Measurements from ENCODE around the gene BTBD9. TPM values are rescaled to one million over a fixed set of nuclear protein-coding genes. Genes with fewer than 3 reads are reported as not detected.

BTBD9 gene
- total RNA-seq, 1 experiment from 2014 or later = 8.9 TPM

DNA sequence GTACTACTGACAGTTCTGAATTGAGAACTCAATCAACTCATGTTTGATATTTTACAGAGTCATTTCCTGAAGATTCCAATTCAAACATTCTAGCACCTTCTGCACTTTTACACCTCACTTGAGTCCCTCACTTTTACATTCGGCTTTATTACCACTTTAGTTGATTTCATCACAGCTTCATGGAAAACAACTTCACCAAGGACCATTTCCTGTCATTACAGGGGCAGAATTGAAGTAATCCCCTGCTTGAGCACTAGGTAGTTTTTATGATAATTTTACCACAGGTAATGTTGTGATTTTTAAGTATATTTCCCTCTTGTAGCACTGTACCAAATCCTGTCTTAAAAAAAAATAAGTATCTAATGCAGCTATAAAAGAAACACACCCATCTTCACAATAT is 312.9 kb downstream of the BTBD9 start:
- H2BK20ac ChIP-seq (ENCODE audit: low read depth, low read length, poor library complexity, severe bottlenecking) = no peak overlapping the region
- no CpG with 5 or more reads among the region's 1 CpG for WGBS (ENCODE audit: extremely low coverage, insufficient read length, low lambda C conversion rate)
- peaks cover 0 to 2% of the 10 kb centered on the region in 2 experiments; a peak in 2 of 4 replicates for H3K4me1 Mint-ChIP-seq

More for the DNA sequence above, 312.9 kb downstream of the BTBD9 start:
- H3K27ac Mint-ChIP-seq = no peak overlapping the region
- no peaks in the 10 kb centered on the region for H3K79me2 ChIP-seq (ENCODE audit: insufficient read depth, low read length)
- no peaks in the 10 kb centered on the region for H3K9me3 ChIP-seq (ENCODE audit: control insufficient read depth, low read depth, low read length)
- H3K36me3 Mint-ChIP-seq (ENCODE audit: insufficient read depth in 1 of 3, low read depth in 3 of 3) = no peaks in the 10 kb centered on the region
- H3K27me3 Mint-ChIP-seq (ENCODE audit: low read depth) = no peaks in the 10 kb centered on the region
- no peak overlapping the region for H3T11ph ChIP-seq (ENCODE audit: low read length)
- no peak overlapping the region for H3K27ac ChIP-seq (ENCODE audit: insufficient read length, low read depth, low read length)
- H3K23me2 ChIP-seq (ENCODE audit: insufficient read length, low read depth, low read length, poor library complexity, severe bottlenecking) = no peaks in the 10 kb centered on the region
- no peak for DNase-seq
- no peaks in the 10 kb centered on the region for H3K79me1 ChIP-seq (ENCODE audit: insufficient read depth, low read depth, low read length, poor library complexity, severe bottlenecking)
- no peak overlapping the region for H3K9ac ChIP-seq (ENCODE audit: extremely low read depth, insufficient read length, low read length)
- H3K4ac ChIP-seq (ENCODE audit: low read depth, low read length) = no peak overlapping the region
- H4K91ac ChIP-seq (ENCODE audit: insufficient read length, low read depth, low read length) = no peak overlapping the region
- H3K56ac ChIP-seq (ENCODE audit: insufficient read length, low read depth, low read length) = no peak overlapping the region
- no peak overlapping the region for H3K4me2 ChIP-seq (ENCODE audit: insufficient read depth, insufficient read length, low read length)
- H2BK120ac ChIP-seq (ENCODE audit: low read depth, low read length, poor library complexity, severe bottlenecking) = no peak overlapping the region
- H3K23ac ChIP-seq (ENCODE audit: insufficient read length, low read depth, low read length) = no peak overlapping the region
- H4K8ac ChIP-seq (replicated peaks; ENCODE audit: insufficient read length, low read depth, low read length) = no peak overlapping the region
- no peak overlapping the region for H2AFZ ChIP-seq (ENCODE audit: low read length)
- no peaks in the 10 kb centered on the region for H3K9me3 Mint-ChIP-seq
- H4K5ac ChIP-seq (ENCODE audit: insufficient read length, low read depth, low read length) = no peak overlapping the region
- H3K4me1 ChIP-seq (ENCODE audit: insufficient read depth, low read length) = no peaks in the 10 kb centered on the region
- no peak overlapping the region for H2BK15ac ChIP-seq (ENCODE audit: low read depth, low read length)
- H2BK12ac ChIP-seq (ENCODE audit: insufficient read length, low read depth, low read length) = no peak overlapping the region
- no peak overlapping the region for H2BK5ac ChIP-seq (ENCODE audit: insufficient read length, low read length)
- no peak for TF ChIP-seq CTCF (conservative IDR thresholded peaks at IDR 0.05)
- H3K14ac ChIP-seq (ENCODE audit: insufficient read depth, low read length) = no peak overlapping the region
- H4K20me1 ChIP-seq (ENCODE audit: control insufficient read depth, insufficient read depth, insufficient read length) = no peaks in the 10 kb centered on the region
- no peak overlapping the region for H3K18ac ChIP-seq (ENCODE audit: insufficient read length, low read depth, low read length)
- no peak overlapping the region for H3K4me3 Mint-ChIP-seq
- H2AK5ac ChIP-seq (ENCODE audit: insufficient read length, low read length) = no peak overlapping the region
- H3K27me3 ChIP-seq (ENCODE audit: insufficient read depth, low read length) = no peaks in the 10 kb centered on the region

All from H9 (cell line).